GM19023 (cell line): Measurements from ENCODE around the gene BST1.
"Not testable (repeated sequence)": the region's sequence is repeated elsewhere in the genome, so short reads cannot be mapped to it uniquely, and the experiment has no call there.

Experiments used
- ATAC-seq: cut with Tn5 transposase; IDR thresholded peaks from one replicate; pipeline ENCODE4 v1.9.1; 2021; ENCODE audit warnings: mild to moderate bottlenecking, moderate library complexity; ENCODE audit not compliant: unreplicated experiment

The BST1 gene

DNA sequence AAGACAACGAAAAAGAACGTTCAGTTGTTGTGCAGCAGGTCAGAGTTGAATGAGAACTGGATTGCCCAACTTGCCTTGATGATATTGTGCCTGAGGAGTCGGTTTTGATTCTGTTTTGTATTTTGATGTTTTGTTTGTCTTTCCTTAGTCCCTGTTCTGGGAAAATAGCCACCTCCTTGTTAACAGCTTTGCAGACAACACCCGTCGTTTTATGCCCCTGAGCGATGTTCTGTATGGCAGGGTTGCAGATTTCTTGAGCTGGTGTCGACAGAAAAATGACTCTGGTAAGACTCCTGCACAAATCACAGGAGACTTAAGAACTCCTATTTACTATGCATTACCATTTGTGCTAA, 4.5 kb downstream of the BST1 start:
- ATAC-seq, result no peak

DNA sequence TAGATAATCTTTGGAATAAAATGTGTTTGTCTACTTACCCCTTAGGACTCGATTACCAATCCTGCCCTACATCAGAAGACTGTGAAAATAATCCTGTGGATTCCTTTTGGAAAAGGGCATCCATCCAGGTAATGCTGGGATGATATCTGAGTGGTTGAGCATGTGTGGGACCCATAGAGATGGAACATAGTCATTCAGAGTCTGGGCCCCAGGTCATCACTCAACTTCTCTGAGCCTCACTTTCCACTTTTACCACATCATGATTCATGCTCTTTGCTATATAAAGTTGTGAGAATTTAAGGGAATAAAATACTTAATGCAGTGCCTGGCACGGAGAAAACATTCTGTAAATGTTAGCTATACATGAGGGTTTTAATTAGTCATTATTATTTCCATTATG, 8.9 kb downstream of the BST1 start:
- no peak for ATAC-seq

DNA sequence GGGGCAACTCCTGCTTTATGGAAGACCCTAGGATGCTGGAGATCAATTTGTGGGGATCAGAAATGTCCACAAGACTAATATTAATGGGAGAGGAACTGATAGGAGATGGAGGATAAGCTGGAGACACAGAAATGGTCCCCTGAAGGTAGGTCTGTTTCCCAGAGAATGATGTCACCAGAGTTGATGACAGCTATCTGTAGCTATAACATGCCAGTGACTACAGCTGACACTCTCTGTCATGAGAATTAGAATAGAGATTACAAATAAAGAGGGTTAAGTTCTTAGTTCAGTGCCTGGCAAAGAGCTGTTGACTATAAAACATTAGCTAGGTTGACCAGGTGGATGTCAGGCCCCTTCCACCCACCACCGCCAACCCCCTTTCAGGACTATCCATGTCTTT, 9.3 kb downstream of the BST1 start:
- ATAC-seq, result no peak

DNA sequence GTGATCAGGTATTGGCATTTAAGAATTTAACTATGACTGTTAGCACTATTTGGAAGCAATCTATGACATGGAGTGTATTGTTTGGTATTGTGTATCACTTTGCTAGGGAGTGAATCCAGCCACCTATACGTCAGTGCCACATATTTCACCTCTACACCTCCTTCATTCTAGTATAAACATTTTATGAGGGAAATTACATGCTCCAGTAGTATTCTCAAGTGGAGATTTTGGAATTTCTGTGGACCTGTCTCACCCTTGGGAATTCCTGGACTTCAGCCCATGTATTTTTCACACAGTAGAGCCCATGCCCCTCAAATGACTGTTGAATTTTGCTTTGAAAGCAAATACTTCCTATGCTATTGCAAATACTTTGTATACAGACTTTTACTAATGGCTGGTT, 11.3 kb downstream of the BST1 start:
- ATAC-seq, result no peak

DNA sequence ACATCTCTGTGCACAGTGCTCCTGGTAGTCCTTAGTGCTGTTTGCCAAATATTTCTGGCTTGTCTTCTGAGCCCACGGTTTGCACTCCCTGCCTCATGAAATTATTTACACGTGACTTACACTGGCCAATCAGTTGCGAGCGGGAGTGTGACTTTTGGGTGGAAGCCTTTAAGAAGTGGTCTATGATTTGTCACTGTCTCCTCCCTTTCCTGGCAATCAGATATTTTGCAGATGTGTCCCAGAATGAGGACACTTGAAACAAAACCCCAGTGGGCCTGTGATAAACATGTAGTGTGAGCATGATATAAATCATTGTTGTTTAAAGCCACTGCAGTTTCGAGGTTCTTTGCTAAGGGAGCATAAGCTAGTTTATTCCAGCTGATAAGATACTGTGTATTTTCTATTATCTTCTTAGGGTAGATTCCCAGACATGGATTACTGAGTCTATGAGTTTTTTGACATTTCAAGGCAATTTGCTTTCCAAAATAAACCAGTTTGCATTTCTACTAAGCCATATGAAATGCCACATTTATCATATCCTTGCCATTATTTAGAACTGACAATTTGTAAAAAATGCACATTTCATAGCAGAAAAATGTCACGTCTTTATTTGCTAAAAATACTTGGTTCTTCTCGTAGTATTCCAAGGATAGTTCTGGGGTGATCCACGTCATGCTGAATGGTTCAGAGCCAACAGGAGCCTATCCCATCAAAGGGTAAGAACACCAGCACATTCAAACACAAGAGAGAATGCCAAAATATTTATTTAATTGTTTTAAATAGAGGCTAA, 12.0 kb downstream of the BST1 start:
- ATAC-seq, result no peak

DNA sequence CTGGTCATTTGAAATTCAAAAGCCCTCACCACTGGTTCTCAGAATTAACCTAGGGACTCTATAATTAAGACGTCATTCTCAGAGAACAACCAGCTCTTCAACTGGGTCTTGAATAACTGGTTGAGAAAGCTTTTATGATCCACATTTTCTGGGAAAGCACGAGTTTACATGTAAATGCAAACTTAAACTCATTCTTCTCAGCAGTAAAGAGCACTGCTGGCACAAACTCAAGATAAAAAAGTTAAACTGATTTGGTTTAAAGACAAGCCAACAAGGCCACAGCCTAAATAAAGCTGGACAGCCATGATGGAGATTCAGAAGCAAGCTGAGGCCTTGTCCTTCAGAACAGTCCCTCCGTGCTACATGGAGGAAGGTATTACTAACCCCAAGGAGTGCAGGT, 13.2 kb downstream of the BST1 start:
- ATAC-seq, result no peak

DNA sequence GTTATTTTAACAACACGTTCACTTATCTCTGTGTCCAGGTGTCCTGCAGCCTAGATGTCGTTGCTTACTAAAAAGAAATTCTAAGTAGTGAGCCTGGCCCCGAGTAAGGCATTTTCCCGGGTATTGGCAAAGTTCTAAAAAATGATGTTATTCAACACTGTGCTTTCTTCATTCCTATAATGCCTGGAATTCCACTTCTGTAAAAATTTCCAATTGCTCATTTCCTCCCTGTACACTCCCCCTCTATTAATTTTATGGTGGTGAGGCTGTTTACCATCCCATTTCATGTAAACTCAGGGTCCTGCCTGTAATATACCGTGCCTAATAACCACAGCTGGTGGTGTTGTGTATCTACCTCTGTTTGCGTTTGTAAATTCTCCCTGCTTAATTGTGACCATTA, 14.2 kb downstream of the BST1 start:
- ATAC-seq, result no peak

DNA sequence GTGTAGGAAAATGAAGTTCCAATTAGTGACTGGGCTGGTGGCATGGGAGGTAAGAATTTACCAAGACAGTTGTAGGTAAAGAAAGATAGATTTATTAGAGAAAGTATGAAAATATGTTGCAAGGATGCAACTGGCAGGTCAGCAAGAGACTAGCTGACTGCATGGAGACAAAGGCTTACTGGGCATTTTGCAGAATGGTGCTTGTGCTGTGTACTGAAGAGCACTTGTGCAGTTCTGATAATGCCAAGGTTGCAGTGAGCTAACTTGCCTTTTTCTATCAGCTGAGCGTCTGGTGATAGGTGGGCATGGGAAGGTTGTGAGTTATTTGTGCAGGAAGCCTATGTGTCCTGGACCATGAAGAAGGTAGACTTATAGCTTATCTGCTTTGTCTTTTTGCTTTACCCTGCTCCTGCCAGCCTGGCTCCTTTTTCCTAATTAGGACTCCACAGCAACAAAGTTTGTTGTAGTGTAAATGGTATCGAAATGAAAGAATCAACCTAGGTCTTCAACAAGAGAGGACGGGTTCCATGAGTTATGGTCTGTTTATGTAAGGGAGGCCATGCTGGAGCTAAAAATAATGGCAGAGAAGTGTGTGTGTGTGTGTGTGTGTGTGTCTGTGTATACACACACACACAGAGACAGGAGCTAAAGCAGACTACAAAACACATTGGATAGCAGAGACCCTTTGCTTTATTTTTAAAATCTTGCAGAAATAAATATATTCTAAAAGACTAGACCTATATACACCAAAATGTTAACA, 15.0 kb downstream of the BST1 start:
- no peak for ATAC-seq

DNA sequence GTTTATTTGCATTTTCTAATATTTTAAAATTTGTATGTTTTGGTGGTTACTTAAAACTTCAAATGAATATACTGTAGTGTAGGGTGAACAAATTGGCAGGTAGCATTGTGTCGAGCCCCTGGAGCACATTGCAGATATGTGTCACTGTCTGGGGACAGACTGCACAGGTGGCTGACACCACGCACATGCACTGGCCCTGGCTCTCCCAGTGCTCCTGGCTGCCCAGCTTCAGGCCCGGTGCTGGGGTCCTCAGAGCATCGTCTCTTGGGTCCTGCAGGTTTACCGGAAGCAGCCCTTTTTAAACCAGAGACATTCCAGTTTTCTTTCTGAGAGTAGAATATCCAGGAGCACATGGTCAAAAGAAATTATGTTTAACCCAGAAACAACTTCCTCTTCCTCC, 15.6 kb downstream of the BST1 start:
- no peak for ATAC-seq

DNA sequence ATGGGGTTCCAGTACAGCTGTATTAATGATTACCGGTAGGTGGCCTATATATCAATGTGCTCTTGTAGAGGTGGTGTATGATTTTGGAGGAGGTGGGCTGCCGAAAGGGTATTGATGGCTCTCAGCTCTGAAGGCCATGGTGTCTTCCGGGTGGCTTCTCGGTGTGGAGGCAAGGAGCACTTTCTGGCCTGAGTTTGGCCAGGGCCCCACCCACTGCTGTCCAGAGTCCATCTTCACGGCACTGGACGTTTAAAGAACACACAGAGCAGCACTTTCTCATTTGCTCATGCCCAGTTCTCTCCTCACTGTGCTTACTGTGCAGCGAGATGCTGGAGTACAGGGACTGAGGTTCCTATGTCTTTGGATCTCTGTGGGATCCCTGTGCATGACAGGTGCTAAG, 16.1 kb downstream of the BST1 start:
- ATAC-seq, result no peak

DNA sequence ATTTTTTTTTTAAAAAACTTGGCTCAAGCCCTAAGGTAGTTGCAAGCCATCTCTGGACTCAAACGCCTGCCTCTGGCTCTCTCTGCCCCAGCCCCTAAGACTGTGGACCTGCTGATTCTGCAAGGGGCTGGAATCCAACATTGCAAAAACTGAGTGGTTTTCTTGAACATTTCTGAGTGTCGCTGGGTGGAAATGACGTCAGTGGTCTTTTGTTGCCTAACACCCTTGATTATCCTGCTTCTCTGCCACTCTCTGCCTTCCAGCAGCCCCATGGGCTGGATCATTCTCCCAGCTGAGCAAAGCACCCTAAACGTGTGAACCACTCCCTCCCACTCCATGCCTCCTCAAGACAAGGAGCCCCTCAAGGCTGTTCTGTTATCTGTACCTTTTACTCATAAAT, 16.6 kb downstream of the BST1 start:
- no peak for ATAC-seq

DNA sequence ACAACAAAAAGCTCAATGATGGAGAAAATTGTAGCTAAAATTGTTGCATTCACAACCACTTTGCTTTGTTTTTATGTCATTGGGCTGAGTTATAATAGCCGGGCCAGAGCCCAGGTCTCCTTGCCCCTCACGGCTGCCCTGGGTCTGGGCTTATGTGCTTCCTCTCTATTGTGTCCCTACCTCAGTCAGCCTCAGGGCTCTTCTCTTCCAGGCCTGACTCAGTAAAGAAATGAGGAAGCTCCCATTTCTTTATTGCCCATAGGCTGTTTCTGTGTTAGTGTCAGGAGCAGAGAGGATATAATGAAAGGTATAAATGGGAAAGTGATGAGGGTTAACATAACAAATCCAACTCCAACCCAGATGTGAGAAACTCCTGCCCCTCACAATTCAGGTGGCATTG, 18.0 kb downstream of the BST1 start:
- no peak for ATAC-seq

DNA sequence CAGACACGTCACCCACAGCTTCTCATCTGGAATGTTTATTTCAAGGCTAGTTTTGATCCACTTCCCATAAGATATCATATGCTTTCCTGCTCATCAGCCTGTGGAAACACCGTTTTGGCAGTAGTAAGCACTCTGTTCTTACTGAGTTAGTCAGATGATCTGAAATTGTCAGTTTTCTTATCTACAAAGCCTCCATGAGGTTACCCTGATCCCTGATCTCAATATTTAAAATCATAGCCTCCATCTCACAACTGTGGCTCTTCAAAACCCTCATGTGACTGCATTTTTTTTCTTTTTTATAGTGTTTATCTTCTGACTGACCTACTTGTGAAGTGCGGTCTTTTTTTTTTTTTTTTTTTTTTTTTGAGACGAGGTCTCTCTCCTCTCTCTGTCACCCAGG, 22.7 kb downstream of the BST1 start:
- no peak for ATAC-seq

DNA sequence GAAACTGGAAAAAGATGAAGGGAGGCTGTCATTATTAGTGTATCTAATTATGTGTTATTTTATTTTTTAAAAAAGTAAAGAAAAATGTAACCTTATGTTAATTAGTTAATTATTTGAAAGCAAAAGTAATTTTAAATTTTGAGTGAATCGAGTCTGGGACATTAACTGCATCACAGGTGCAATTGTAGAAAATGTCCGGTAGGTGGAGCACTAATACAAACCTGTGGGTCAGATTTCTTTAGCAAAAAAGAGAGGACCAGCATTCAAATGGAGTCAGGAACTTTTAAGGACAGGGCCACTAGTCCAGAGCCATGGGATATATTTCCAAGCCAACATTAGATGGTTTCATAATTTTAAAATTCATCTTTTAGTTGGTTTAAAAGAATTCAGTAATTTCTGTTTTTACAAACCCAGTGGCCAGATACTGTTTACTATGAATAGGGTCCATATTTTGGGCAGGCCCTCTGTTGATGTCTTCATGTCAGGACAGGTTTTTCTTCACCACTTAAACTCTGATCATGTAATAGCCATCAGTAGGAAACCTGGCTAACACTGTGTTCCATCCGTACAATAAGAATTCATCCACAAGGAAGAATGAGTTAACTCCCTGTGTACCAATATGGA, 27.2 kb downstream of the BST1 start:
- peak; percentile 52 for ATAC-seq

DNA sequence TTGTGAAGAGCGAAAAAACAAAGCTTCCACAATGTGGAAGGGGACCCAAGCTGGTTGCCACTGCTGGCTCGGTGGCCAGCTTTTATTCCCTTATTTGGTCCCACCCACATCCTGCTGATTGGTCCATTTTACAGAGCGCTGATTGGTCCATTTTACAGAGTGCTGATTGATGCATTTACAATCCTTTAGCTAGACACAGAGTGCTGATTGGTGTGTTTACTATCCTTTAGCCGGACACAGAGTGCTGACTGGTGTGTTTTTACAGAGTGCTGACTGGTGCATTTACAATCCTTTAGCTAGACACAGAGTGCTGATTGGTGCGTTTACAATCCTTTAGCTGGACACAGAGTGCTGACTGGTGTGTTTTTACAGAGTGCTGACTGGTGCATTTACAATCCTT, 30.2 kb downstream of the BST1 start:
- ATAC-seq, result not testable (repeated sequence)

DNA sequence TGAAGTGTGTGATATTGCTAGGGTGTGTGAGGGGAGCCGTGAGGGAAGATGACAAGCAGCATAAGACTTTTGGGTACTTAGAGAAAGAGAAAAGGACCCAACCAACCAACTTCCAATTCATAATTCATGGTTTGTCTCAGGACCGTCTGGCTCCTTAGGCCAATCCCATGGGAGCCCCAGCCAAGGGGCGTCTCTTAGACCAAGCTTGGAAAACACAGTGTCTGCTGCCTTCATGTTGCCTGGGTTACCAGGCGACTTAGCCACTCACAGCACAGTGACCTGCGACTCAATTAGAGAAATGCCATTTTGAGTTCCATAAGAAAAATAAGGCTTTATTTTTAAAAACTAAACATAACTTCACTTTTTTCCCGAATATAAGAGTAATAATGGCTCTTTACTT, 32.7 kb downstream of the BST1 start:
- no peak for ATAC-seq

DNA sequence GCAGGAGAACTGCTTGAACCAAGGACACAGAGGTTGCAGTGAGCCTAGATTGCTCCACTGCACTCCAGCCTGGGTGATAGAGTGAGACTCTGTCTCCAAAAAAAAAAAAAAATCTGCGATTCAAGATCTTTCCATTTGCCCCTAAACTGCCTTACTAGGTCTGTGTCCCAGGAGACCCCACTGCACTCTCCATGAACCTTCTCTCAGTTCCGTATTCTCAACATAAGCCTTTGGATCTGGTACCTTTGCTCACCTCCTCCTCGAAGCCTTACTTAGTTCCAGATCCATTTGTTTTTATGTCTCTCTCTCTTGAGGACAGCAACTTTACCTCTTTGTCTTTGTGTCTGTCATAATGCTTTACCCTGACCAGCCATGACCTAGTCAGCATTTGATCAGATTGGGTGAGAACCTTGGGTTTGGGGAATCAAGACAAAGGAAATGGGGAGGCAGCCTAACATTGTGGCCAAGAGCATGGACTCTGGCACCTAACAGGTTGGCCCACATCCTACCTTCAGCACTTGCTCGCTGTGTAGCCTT, 33.7 kb downstream of the BST1 start:
- ATAC-seq, result no peak

DNA sequence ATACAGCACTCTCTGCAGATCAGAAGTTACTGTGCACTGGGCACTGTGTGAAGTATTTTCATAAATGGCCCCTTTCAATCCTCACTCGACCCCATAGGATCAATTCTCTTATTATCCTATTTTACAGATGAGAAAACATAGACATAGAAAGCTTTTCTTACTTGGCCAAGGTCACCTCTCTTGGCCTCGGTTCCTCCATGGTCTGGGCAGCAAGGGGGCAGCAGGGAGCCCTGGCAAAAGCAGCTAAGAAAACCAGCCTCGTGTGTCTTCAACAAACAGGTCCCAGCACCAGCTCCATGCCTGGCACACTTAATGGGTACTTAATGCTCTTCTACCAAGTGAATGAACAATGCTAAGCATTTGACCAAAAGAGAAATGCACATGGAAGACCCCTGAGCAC, 34.4 kb downstream of the BST1 start:
- no peak for ATAC-seq

DNA sequence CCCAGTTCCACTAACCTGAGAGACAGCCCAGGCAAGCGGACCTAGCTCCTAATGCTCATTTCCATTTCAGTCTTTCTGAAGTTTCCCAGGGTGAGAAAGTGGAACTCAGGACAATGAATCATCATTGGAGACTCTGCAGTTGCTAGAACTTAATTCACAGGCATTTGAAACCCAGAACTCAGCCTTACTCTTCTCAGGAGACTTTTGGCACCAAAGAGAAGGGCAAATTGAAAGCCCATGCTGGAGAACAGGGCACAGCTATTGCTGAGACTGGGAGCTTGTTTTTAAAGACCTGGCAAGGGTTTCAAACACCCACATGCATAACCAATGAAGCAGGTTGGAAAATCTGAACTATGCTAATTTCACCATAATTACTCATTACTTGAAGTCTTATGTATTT, 36.0 kb downstream of the BST1 start:
- no peak for ATAC-seq

DNA sequence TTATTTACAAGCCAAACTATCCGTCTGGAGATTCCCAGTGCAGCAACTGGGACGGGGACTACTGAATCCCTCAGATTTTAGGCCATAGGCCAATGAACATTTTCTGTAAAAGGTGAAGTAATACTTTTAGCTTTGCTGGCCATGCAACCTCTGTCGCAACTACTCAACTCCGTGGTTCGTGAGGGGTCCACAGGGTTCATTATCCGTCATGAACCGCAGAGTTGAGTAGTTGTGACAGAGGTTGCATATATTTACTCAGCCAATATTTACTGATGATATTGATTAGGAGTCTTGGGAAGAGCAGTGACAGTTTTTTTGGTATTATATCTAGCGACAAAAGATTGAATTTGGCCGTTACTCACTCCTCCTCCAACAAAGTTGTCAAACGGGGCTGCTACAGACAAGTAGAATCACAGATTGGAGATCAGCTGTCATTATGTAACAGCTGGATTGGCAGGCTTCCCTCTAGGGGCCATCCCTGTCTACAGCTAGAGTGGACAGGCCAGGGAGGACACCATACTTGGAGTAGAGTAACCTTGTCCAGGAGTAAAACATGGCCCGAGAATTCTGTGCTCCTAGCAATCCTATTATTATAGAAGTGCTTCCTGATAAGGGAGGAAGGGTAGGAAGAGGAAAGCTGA, 38.0 kb downstream of the BST1 start:
- ATAC-seq, result no peak

DNA sequence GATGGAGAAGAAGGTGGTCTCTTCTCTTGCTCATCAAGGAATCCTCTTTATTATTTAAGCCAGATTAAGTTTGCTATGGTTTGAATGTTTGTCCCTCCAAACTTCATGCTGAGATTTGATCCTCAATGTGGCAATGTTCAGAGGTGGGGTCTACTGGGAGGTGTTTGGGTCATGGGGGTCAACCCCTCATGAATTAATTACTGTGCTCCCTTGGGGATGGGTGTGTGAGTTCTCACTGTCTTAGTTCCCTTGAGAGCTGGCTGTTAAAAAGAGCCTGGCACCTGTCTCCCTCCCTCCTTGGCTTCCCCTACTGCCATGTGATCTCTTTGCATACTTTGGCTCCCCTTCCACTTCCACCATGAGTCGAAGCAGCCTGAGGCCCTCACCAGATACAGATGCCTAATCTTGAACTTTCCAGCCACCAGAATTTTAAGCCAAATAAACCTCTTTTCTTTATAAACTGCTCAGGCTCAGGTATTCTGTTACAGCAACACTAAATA, 39.3 kb downstream of the BST1 start:
- no peak for ATAC-seq
